NT2/D1 (cell line): ENCODE data around the gene RBM44.

Source experiments
- DNase-seq: peaks from one replicate; pipeline ENCODE4 v3.0.0-alpha.2; 2011; ENCODE audit warnings: low read depth, low spot score
- H3K27me3 ChIP-seq: 2 replicates; pipeline ENCODE4 v1.6.0; 2011; ENCODE audit warnings: mild to moderate bottlenecking; ENCODE audit not compliant: insufficient read length, insufficient read depth
- H3K36me3 ChIP-seq: 2 replicates; pipeline ENCODE4 v1.6.1; 2011; ENCODE audit warnings: mild to moderate bottlenecking, low read length, mixed read lengths; ENCODE audit not compliant: insufficient read depth, insufficient read length
- H3K4me1 ChIP-seq: 2 replicates; pipeline ENCODE4 v1.5.1; 2011; ENCODE audit not compliant: insufficient read depth, insufficient read length
- H3K4me3 ChIP-seq: 2 replicates; pipeline ENCODE4 v1.5.1; 2011; ENCODE audit warnings: low read depth; ENCODE audit not compliant: insufficient read length
- H3K9ac ChIP-seq: 2 replicates; pipeline ENCODE4 v1.6.0; 2011; ENCODE audit warnings: low read depth; ENCODE audit not compliant: insufficient read length
- H3K9me3 ChIP-seq: 2 replicates; pipeline ENCODE4 v1.5.1; 2011; ENCODE audit warnings: mild to moderate bottlenecking, low read length; ENCODE audit not compliant: insufficient read depth
- SUZ12 ChIP-seq: IDR thresholded peaks from 2 replicates; pipeline ENCODE4 v1.6.1; 2011; ENCODE audit not compliant: insufficient read length, insufficient read depth; ENCODE audit errors: extremely low read depth
- YY1 ChIP-seq: IDR thresholded peaks from 2 replicates; pipeline ENCODE4 v1.6.1; 2011; ENCODE audit not compliant: insufficient read length, insufficient read depth
- ZNF274 ChIP-seq: IDR thresholded peaks from 2 replicates; pipeline ENCODE4 v1.6.1; 2011; ENCODE audit warnings: mild to moderate bottlenecking, low read depth, low read length

Gene RBM44

DNA sequence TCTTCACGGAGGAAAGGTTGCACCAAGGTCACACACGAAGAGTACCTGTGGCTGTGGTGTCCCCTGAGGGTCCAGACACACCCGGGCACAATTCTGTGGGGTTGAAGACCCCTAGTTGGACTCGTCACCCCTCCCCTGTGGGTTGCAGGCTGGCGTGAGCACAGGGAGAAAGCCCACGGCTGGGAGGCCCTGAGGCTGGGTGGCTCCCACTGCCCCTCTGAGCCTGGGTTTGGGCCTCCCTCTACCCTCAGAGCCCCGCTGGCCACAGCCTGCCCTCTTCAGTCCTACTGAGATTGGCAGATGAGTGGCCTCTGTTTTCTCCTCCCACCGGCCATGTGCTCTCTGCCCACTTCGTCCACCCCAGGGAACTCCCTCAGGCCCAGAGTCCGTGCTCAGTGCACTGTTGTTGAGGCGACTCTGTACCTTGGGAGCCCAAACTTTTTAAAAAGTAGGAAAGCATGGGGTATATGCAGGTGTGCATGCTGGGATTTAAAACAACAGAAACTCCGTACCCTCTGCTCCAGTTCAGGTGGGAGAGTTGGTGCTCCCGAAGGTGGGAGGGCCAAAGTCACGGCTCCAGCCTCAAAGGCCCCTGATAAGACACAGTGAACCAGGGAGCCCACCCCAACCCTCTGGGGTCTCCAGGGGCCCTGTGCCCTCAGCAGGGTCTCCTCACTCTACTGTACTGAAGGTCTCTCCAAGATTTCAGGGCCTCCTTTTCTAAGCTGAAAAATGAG lies 79.9 kb downstream of the RBM44 start:
- no peak for DNase-seq
- Histone ChIP-seq H3K27me3 (no peaks in the 10 kb centered on the region), H3K36me3 (no peaks in the 10 kb centered on the region), H3K4me3 (no peak overlapping the region), H3K9ac (no peak overlapping the region), H3K9me3 (peaks cover under 1% of the 10 kb centered on the region; the same call in 1 of the 2 replicates), H3K4me1 (peaks cover 20% of the 10 kb centered on the region)
- TF ChIP-seq SUZ12 (no peak), ZNF274 (no peak), YY1 (no peak)

GRCh38 chr2:237879058-237879430 lies 80.5 kb downstream of the RBM44 start:
- Histone ChIP-seq H3K36me3 (no peaks in the 10 kb centered on the region), H3K4me1 (peaks cover 20% of the 10 kb centered on the region), H3K9ac (no peak overlapping the region), H3K4me3 (no peak overlapping the region), H3K27me3 (no peaks in the 10 kb centered on the region), H3K9me3 (no peaks in the 10 kb centered on the region; the same call in 1 of the 2 replicates)
- DNase-seq: no peak
- TF ChIP-seq YY1 (no peak), ZNF274 (no peak), SUZ12 (no peak)

GRCh38 chr2:237879991-237880560 lies 81.5 kb downstream of the RBM44 start:
- Histone ChIP-seq H3K36me3 (no peaks in the 10 kb centered on the region), H3K27me3 (no peaks in the 10 kb centered on the region), H3K9ac (no peak overlapping the region), H3K9me3 (no peaks in the 10 kb centered on the region), H3K4me1 (peaks cover 24% of the 10 kb centered on the region), H3K4me3 (no peak overlapping the region)
- no peak for TF ChIP-seq SUZ12
- no peak for TF ChIP-seq YY1
- TF ChIP-seq ZNF274: no peak
- DNase-seq: no peak

- Histone ChIP-seq H3K4me1 (peaks cover 24% of the 10 kb centered on the region), H3K9me3 (no peaks in the 10 kb centered on the region), H3K4me3 (no peak overlapping the region), H3K9ac (no peak overlapping the region), H3K36me3 (no peaks in the 10 kb centered on the region), H3K27me3 (no peaks in the 10 kb centered on the region)
- no peak for DNase-seq
- TF ChIP-seq ZNF274 (no peak), SUZ12 (no peak), YY1 (no peak)
These were observed 84.2 kb downstream of the RBM44 start for GRCh38 chr2:237882510-237883481.

GRCh38 chr2:237883951-237884446 lies 85.4 kb downstream of the RBM44 start:
- Histone ChIP-seq H3K4me3 (no peak overlapping the region), H3K4me1 (peaks cover 19% of the 10 kb centered on the region), H3K36me3 (no peaks in the 10 kb centered on the region), H3K9me3 (no peaks in the 10 kb centered on the region), H3K27me3 (no peaks in the 10 kb centered on the region), H3K9ac (no peak overlapping the region)
- no peak for DNase-seq
- TF ChIP-seq YY1 (no peak), ZNF274 (no peak), SUZ12 (no peak)

DNA sequence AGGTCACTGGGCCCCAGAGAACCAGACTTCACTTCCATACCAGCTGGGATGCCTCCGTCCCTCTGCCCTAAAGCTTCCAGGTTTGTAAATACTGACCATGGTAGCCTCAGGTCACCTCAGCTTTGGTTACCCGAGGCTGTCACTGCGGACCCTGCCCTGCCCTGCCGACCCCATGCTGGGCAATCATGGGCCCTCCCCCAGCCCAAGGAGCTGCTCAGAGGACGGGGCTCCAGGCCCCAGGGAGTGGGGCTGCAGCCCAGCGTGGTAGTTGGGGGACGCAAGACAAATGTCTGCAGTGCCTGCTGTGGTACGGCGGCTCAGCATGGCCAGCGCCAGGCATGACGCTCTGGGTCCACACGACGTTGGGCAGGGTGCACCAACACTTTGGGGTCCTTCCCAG lies 86.1 kb downstream of the RBM44 start:
- no peak for TF ChIP-seq ZNF274
- Histone ChIP-seq H3K4me1 (peaks cover 19% of the 10 kb centered on the region), H3K27me3 (no peaks in the 10 kb centered on the region), H3K36me3 (no peaks in the 10 kb centered on the region), H3K4me3 (no peak overlapping the region), H3K9ac (no peak overlapping the region), H3K9me3 (no peaks in the 10 kb centered on the region)
- no peak for DNase-seq
